Activated CD4-positive, alpha-beta T cell treated with anti-CD3 and anti-CD28 coated beads, Interleukin-2, amount 50 U/mL, for 48 hours (primary cell): ENCODE measurements around the gene RRN3.
"Not testable (repeated sequence)": the region's sequence is repeated elsewhere in the genome, so short reads cannot be mapped to it uniquely, and the experiment has no call there.

Source experiments
- DNase-seq, 2 experiments: peaks; one replicate each; pipeline ENCODE4 v3.0.0-alpha.2; 2020

RRN3 gene

GRCh38 chr16:15027503-15028344, 66.3 kb downstream of the RRN3 start:
- DNase-seq: not testable (repeated sequence)

DNA sequence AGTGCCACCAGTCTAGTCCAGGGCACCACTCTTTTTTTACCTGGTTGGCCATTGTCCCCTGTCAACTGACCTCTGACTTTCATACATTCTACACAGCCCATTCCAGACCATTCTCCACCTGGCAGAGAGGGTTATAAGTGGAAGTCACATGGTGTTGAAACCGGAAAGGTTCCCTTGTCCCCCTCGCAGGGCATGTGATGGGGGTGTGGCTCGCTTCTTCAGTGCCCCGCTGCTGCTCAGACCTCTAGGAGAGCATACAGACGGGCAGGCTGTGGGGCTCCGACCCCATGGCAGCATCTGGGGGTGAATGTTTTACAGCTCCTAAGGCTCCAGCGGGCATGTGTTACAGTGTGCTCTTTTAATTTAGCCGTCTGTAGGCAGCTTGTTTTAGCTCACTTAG, 67.0 kb downstream of the RRN3 start:
- not testable (repeated sequence) for DNase-seq

DNA sequence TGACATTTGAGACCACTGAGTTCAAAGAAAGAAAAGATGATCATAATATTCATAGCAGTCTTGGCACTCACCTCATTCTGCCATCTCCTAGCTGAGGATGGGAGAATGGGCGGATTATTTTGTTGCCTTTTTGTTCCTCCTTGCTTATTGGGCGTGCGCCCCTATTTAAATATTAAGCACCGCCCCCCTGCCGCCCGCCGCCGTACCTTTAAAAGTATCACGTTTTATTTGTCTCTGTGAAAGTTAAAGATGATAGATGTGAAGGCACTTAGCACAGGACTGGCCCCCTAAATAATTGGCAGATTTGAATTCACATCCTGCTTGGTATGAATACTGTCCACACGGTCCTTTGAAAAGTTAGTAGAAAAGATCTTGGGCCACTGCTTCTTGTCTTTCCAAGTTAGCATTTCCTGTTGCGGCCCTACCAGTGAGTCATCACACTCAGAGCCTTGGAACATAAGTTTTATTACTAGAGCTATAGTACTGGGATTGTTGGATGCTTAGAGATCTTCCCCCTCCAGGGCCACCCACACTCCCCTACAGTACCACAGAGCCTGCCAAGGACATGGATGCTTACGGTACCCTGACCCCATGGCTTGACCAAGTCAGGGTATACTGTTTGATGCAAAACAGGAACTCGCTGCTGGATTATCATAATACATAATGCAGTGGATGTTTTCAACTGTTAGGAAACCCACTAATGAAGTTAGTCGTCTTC, 68.7 kb downstream of the RRN3 start:
- not testable (repeated sequence) for DNase-seq

DNA sequence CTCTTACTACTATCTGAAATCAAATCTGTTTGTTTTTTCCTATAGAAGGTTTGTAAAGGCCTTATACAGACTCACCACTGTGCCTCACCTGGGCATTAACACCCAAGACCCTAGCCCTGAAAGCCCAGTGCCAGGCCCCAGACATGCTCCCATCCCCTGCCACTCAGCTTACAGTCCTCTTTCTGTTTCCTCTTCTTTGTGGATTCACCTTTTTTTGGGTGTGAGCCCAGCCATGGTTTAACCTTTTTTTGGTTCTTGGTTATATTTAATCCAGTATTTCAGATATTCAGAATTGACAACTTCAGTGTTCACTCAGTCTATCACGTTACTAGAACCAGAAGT, 69.2 kb downstream of the RRN3 start:
- not testable (repeated sequence) for DNase-seq

- DNase-seq: not testable (repeated sequence)
Observed at GRCh38 chr16:15023381-15024077, 70.5 kb downstream of the RRN3 start.

- peak in 1 of 2 experiments; percentile 39 for DNase-seq
Observed at GRCh38 chr16:15022194-15022593, 71.9 kb downstream of the RRN3 start.

DNA sequence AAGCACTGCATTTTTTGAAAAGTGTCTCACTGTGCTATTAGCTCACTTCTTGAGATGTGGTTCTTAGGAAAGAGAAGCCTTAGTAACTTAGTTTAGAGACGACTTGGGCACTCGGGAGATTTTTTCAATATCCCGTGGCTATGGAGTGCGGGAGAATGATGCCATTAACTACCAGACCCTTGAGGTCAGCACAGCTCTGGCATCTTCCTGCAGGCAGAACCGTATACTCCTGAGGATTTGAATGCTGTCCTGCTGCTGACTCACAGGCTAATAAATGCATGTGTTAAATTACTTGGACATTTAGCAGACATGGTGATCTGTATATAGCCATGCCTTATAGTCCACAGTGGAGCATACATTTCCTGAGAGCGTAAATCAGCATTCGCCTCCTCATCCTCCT, 72.6 kb downstream of the RRN3 start:
- not testable (repeated sequence) for DNase-seq

GRCh38 chr16:15016951-15017580, 77.0 kb downstream of the RRN3 start:
- DNase-seq: not testable (repeated sequence)

GRCh38 chr16:15016354-15016753, 77.7 kb downstream of the RRN3 start:
- DNase-seq: not testable (repeated sequence)

GRCh38 chr16:15015671-15016070, 78.4 kb downstream of the RRN3 start:
- not testable (repeated sequence) for DNase-seq

DNA sequence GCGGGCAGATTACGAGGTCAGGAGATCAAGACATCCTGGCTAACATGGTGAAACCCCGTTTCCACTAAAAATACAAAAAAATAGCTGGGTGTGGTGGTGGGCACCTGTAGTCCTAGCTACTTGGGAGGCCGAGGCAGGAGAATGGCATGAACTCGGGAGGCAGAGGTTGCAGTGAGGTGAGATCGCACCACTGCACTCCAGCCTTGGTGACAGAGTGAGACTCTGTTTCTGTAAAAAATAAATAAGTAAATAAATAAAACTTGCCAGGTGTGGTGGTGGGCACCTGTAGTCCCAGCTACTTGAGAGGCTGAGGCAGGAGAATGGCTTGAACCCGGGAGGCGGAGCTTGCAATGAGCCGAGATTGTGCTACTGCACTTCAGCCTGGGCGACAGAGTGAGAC, 81.1 kb downstream of the RRN3 start:
- DNase-seq: not testable (repeated sequence)
